HG02678 (cell line): ENCODE results near the gene OR52K2.
"Not testable (repeated sequence)": the region's sequence is repeated elsewhere in the genome, so short reads cannot be mapped to it uniquely, and the experiment has no call there.

Experiments used
- ATAC-seq: cut with Tn5 transposase; IDR thresholded peaks from one replicate; pipeline ENCODE4 v1.9.1; 2021; ENCODE audit warnings: mild to moderate bottlenecking, moderate library complexity; ENCODE audit not compliant: unreplicated experiment

OR52K2 gene

DNA sequence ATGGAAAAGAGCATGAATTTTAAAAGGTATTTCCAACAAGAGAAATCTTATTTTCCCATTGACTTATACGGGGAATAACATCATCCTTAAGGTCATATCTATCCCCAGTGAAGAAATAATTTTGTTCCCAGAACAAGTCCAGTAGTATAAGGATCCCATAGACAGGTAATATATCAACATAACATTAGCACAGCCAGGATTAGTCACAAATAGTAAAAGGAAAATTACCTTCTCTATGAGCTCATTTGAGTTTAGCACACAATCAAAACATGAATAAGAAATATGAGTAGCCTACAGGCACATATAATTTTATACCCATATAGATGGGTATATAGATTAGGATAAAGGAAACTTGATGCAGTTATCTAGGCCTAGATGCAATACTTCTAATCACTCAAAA lies 30.5 kb downstream of the OR52K2 start:
- no peak for ATAC-seq

- no peak for ATAC-seq
These were observed 31.6 kb downstream of the OR52K2 start for GRCh38 chr11:4480577-4481239.

GRCh38 chr11:4481240-4481582 lies 32.1 kb downstream of the OR52K2 start:
- no peak for ATAC-seq

GRCh38 chr11:4482445-4482844 lies 33.4 kb downstream of the OR52K2 start, which contains the start of gene OR52K1:
OR52K1 (plus strand) TSS chr11:4482646; CDS start chr11:4488901, 6,255 bp downstream.
- no peak for ATAC-seq

GRCh38 chr11:4484310-4484709 lies 35.2 kb downstream of the OR52K2 start:
- no peak for ATAC-seq

GRCh38 chr11:4491405-4491804 lies 42.3 kb downstream of the OR52K2 start:
- not testable (repeated sequence) for ATAC-seq

GRCh38 chr11:4491878-4492606 lies 42.9 kb downstream of the OR52K2 start:
- ATAC-seq = no peak

DNA sequence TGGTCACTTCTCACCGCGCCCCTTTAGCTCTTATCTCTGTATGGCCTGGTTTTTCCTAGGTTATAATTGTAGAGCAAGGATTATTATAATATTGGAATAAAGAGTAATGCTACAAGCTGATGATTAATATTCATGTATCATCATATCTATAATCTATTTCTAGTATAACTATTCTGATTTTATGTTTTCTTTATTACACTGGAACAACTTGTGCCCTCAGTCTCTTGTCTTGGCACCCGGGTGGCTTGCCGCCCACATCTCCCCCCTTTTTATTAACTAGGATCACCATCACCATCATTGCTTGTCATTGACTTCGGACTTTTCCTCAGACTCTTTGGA lies 44.4 kb downstream of the OR52K2 start:
- no peak for ATAC-seq

DNA sequence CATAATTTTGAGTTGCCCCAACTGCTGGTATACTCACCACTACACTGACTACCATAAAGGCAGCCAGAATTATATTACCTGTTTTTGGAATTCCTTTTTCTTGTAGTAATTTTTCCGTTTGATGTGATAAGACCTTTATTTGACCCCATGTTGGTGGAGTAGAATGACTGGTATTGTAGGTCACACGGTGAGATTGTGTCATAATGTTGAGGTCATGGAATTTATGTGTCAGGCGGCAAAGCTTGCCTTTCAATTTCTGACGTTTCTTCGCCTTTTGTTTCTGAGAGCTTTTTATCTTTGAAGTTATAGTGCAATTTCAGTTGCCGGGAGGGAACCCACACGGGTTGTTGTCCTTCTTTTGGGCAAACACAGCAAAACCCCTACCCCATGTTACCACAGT lies 46.4 kb downstream of the OR52K2 start:
- ATAC-seq = no peak

DNA sequence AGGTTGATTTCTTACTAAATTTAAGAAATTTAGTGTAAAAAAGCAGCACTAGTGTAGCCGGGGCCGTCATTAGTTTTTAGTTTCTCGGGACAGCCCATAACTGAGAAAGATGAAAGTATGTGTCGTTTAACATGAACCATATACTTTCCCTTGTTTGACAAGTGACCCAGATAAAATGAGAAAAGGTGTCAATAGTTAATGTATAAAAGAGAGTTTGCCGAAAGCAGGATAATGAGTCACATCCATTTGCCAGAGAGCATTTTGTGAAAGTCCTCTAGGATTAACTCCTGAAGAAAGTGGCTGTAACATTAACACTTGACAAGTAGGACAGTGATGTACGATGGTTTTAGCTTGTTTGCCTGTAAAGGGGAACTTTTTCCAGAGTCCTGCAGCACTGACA lies 46.9 kb downstream of the OR52K2 start:
- no peak for ATAC-seq

DNA sequence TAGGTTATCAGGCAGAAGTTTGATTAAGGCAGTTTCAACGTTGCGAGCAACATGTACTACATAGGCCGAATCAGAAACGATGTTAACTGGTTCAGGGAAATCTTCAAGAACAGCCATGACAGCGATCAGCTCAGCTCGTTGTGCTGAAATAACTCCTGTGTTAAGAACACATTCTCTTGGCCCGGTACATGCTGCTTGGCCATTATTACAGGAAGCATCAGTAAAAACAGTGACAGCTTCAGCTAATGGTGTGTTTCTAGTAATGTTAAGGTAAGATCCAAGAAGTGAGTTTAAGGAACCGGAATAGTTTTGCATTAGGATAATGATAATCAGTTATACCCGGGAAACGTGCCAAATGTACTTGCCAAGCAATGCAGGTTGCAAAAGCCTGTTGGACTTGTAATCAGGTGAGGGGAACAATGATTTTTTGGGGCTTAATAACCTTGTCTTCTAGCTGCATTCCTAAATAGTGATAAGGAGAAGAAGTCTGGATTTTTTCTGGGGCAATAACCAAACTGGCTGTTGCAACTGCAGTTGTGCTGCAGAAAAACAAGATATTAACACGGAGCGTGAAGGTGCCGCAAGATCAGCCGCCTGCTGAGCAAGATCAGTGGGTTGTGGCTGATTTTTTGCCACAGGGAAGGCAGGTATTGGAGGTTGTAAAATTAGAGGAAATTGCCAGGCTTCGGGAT lies 47.6 kb downstream of the OR52K2 start:
- no peak for ATAC-seq
